ENCODE results near the gene SPTB.

Gene SPTB

DNA sequence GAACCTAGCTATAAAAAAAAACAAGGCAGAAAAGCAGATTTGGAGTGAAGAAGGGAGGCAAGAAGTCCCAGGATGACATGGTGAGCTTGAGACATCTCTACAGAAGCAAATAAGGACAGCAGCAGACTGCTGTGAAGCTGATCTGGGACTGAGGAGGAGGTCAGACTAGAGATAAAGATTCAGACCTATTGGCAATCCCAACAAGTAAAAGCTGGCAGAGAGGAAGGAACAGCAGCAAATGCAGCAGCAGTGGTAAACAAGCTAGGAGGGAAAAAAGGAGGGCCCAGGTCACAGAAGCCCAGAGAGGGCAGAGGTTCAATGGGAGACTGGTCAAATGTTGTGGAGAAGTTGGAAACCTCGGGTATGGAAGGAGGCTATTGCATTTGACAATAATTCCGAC lies 11.3 kb downstream of the SPTB start:
- TF ChIP-seq, protein P1, sequence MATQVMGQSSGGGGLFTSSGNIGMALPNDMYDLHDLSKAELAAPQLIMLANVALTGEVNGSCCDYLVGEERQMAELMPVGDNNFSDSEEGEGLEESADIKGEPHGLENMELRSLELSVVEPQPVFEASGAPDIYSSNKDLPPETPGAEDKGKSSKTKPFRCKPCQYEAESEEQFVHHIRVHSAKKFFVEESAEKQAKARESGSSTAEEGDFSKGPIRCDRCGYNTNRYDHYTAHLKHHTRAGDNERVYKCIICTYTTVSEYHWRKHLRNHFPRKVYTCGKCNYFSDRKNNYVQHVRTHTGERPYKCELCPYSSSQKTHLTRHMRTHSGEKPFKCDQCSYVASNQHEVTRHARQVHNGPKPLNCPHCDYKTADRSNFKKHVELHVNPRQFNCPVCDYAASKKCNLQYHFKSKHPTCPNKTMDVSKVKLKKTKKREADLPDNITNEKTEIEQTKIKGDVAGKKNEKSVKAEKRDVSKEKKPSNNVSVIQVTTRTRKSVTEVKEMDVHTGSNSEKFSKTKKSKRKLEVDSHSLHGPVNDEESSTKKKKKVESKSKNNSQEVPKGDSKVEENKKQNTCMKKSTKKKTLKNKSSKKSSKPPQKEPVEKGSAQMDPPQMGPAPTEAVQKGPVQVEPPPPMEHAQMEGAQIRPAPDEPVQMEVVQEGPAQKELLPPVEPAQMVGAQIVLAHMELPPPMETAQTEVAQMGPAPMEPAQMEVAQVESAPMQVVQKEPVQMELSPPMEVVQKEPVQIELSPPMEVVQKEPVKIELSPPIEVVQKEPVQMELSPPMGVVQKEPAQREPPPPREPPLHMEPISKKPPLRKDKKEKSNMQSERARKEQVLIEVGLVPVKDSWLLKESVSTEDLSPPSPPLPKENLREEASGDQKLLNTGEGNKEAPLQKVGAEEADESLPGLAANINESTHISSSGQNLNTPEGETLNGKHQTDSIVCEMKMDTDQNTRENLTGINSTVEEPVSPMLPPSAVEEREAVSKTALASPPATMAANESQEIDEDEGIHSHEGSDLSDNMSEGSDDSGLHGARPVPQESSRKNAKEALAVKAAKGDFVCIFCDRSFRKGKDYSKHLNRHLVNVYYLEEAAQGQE (IDR thresholded peaks at IDR 0.05; ENCODE audit: low read depth), result no peak
- TF ChIP-seq NFIC (IDR thresholded peaks at IDR 0.05) (no peak), CEBPB (IDR thresholded peaks at IDR 0.05) (no peak), EGR1 (IDR thresholded peaks at IDR 0.05) (no peak), TCF12 (IDR thresholded peaks at IDR 0.05; ENCODE audit: low read depth) (no peak), ZBTB7A (IDR thresholded peaks at IDR 0.05; ENCODE audit: low read depth) (no peak), EP300 (IDR thresholded peaks at IDR 0.05; ENCODE audit: borderline replicate concordance) (no peak), RAD21 (IDR thresholded peaks at IDR 0.05; ENCODE audit: low read depth) (no peak)
- TF ChIP-seq, protein P2, sequence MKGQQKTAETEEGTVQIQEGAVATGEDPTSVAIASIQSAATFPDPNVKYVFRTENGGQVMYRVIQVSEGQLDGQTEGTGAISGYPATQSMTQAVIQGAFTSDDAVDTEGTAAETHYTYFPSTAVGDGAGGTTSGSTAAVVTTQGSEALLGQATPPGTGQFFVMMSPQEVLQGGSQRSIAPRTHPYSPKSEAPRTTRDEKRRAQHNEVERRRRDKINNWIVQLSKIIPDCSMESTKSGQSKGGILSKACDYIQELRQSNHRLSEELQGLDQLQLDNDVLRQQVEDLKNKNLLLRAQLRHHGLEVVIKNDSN (IDR thresholded peaks at IDR 0.05), result no peak

- TF ChIP-seq CEBPB (IDR thresholded peaks at IDR 0.05) (no peak), ZBTB7A (IDR thresholded peaks at IDR 0.05; ENCODE audit: low read depth) (no peak), CREB1 (IDR thresholded peaks at IDR 0.05; ENCODE audit: low read depth) (no peak), TEAD4 (IDR thresholded peaks at IDR 0.05) (no peak), YY1 (IDR thresholded peaks at IDR 0.05; ENCODE audit: low read depth) (no peak), TCF12 (IDR thresholded peaks at IDR 0.05; ENCODE audit: low read depth) (no peak), MAX (IDR thresholded peaks at IDR 0.05) (no peak), RAD21 (IDR thresholded peaks at IDR 0.05; ENCODE audit: low read depth) (no peak), TAF1 (IDR thresholded peaks at IDR 0.05; ENCODE audit: low read depth) (no peak), EGR1 (IDR thresholded peaks at IDR 0.05) (no peak), FOXM1 (IDR thresholded peaks at IDR 0.05; ENCODE audit: borderline replicate concordance, low read depth) (no peak), EP300 (IDR thresholded peaks at IDR 0.05; ENCODE audit: borderline replicate concordance) (no peak), NFIC (IDR thresholded peaks at IDR 0.05) (no peak)
- TF ChIP-seq, protein P1 (IDR thresholded peaks at IDR 0.05; ENCODE audit: low read depth), result no peak
- TF ChIP-seq, protein P2 (IDR thresholded peaks at IDR 0.05), result no peak
Observed at GRCh38 chr14:64867182-64867581, 12.5 kb downstream of the SPTB start.

DNA sequence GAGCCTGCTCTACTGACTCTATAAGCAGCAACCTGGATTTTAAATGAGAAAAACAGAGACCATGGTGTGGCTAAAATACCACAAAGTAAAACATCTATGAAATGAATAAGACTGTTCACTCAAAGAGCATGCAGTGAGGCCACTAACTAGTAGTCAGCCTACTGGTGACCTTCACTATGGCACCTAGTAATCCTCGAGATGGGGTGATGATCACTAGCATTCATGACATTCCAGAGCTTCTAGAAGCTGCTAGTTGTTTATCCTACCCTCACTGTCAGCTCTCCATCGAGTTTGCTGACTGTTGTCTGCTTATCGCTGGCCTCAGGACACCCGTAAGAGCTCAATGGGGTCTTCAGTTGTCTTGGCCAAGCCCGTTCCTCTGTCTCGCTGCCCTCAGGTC lies 13.7 kb downstream of the SPTB start:
- TF ChIP-seq EGR1 (IDR thresholded peaks at IDR 0.05) (no peak), TEAD4 (IDR thresholded peaks at IDR 0.05) (no peak), EP300 (IDR thresholded peaks at IDR 0.05; ENCODE audit: borderline replicate concordance) (no peak), YY1 (IDR thresholded peaks at IDR 0.05; ENCODE audit: low read depth) (no peak), MAX (IDR thresholded peaks at IDR 0.05) (no peak), TCF12 (IDR thresholded peaks at IDR 0.05; ENCODE audit: low read depth) (no peak), CEBPB (IDR thresholded peaks at IDR 0.05) (no peak), TAF1 (IDR thresholded peaks at IDR 0.05; ENCODE audit: low read depth) (no peak), ZBTB7A (IDR thresholded peaks at IDR 0.05; ENCODE audit: low read depth) (no peak), CREB1 (IDR thresholded peaks at IDR 0.05; ENCODE audit: low read depth) (no peak)
- TF ChIP-seq, protein P2 (IDR thresholded peaks at IDR 0.05), result no peak

- no peak for TF ChIP-seq TEAD4 (IDR thresholded peaks at IDR 0.05)
- no peak for TF ChIP-seq EP300 (IDR thresholded peaks at IDR 0.05; ENCODE audit: borderline replicate concordance)
- TF ChIP-seq FOXM1 (IDR thresholded peaks at IDR 0.05; ENCODE audit: borderline replicate concordance, low read depth), result no peak
- TF ChIP-seq ZBTB7A (IDR thresholded peaks at IDR 0.05; ENCODE audit: low read depth), result no peak
- TF ChIP-seq YY1 (IDR thresholded peaks at IDR 0.05; ENCODE audit: low read depth), result no peak
- TF ChIP-seq TCF12 (IDR thresholded peaks at IDR 0.05; ENCODE audit: low read depth), result no peak
Observed at GRCh38 chr14:64865109-64865508, 14.6 kb downstream of the SPTB start.

DNA sequence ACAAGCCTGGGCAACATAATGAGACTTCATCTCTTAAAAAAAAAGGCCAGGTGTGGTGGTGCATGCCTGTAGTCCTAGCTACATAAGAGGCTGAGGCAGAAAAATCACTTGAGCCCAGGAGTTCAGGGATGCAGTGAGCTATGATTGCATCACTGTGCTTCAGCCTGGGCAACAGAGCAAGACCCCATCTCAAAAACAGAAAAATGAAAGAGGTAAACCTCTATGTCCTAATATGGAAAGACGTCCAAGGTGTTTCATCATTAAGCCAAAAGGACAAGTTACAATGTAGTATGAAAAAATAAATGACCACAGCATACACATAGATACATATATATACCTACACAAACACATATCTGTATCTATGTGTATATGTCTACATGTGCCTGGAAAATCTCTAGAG lies 15.4 kb downstream of the SPTB start:
- no peak for TF ChIP-seq NFIC (IDR thresholded peaks at IDR 0.05)
- TF ChIP-seq CEBPB (IDR thresholded peaks at IDR 0.05), result no peak
- no peak for TF ChIP-seq MAX (IDR thresholded peaks at IDR 0.05)
- TF ChIP-seq TEAD4 (IDR thresholded peaks at IDR 0.05), result no peak
- no peak for TF ChIP-seq RAD21 (IDR thresholded peaks at IDR 0.05; ENCODE audit: low read depth)
- TF ChIP-seq ZBTB7A (IDR thresholded peaks at IDR 0.05; ENCODE audit: low read depth), result no peak
- TF ChIP-seq EGR1 (IDR thresholded peaks at IDR 0.05), result no peak
- no peak for TF ChIP-seq TAF1 (IDR thresholded peaks at IDR 0.05; ENCODE audit: low read depth)

All from Ishikawa (cell line).